Right atrium auricular region (tissue), 2 donors: ENCODE data around the gene SIK3. TPM values are rescaled to one million over a fixed set of nuclear protein-coding genes. Genes with fewer than 3 reads are reported as not detected.
"Not testable (repeated sequence)": the region's sequence is repeated elsewhere in the genome, so short reads cannot be mapped to it uniquely, and the experiment has no call there.

Experiments used
- DNase-seq: peaks from one replicate; pipeline ENCODE4 v3.0.0-alpha.2; 2019; ENCODE audit warnings: low spot score
- H3K27ac ChIP-seq, 2 donors: fragments of 200-600 bp; sonication (generic); 1 replicate in 1 of 2; 2 replicates in 1 of 2; pipeline ENCODE4 v1.5.1; 2016 to 2019
- H3K27me3 ChIP-seq, 2 donors: fragments of 200-600 bp; sonication (generic); one replicate each; pipeline versions ENCODE4 v1.5.1 to v1.6.0; 2017 to 2019
- H3K36me3 ChIP-seq: fragments of 200-600 bp; sonication (generic); one replicate; pipeline ENCODE4 v1.5.1; 2016
- H3K4me1 ChIP-seq, 2 donors: fragments of 200-600 bp; sonication (generic); one replicate each; pipeline versions ENCODE4 v1.5.1 to v1.6.0; 2017 to 2019
- H3K4me3 ChIP-seq, 2 donors: fragments of 200-600 bp; sonication (generic); 1 replicate in 1 of 2; 2 replicates in 1 of 2; pipeline ENCODE4 v1.5.1; 2017 to 2019; ENCODE audit warnings: mild to moderate bottlenecking in 1 of 2, moderate library complexity in 1 of 2
- H3K9me3 ChIP-seq, 2 donors: fragments of 200-600 bp; sonication (generic); one replicate each; pipeline ENCODE4 v1.5.1; 2019
- total RNA-seq, 2 donors: library from RNA; depleted of rRNA; stranded (reverse); fragments of >200 nt; gene quantifications; one replicate each; pipeline ENCODE4 v1.1.0, GENCODE V29; 2016
- TF ChIP-seq, protein P1 (sequence below), 2 donors: fragments of 200-600 bp; sonication (generic); IDR thresholded peaks; one replicate each; pipeline ENCODE4 v1.5.1; 2019; ENCODE audit warnings: antibody characterized with exemption in 2 of 2

Gene SIK3
- total RNA-seq, 2 donors from 2014 or later, result 27.0 to 40.1 TPM

GRCh38 chr11:117127171-117127901, 29.1 kb upstream of the SIK3 start:
- H3K36me3 ChIP-seq, result no peaks in the 10 kb centered on the region
- H3K4me1 ChIP-seq, result no peaks in the 10 kb centered on the region
- H3K27ac ChIP-seq, result no peak overlapping the region
- no peaks in the 10 kb centered on the region for H3K27me3 ChIP-seq
- no peak overlapping the region for H3K4me3 ChIP-seq
- DNase-seq, result no peak
- no peaks in the 10 kb centered on the region for H3K9me3 ChIP-seq
- TF ChIP-seq, protein P1, sequence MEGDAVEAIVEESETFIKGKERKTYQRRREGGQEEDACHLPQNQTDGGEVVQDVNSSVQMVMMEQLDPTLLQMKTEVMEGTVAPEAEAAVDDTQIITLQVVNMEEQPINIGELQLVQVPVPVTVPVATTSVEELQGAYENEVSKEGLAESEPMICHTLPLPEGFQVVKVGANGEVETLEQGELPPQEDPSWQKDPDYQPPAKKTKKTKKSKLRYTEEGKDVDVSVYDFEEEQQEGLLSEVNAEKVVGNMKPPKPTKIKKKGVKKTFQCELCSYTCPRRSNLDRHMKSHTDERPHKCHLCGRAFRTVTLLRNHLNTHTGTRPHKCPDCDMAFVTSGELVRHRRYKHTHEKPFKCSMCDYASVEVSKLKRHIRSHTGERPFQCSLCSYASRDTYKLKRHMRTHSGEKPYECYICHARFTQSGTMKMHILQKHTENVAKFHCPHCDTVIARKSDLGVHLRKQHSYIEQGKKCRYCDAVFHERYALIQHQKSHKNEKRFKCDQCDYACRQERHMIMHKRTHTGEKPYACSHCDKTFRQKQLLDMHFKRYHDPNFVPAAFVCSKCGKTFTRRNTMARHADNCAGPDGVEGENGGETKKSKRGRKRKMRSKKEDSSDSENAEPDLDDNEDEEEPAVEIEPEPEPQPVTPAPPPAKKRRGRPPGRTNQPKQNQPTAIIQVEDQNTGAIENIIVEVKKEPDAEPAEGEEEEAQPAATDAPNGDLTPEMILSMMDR (IDR thresholded peaks at IDR 0.05), result no peak

- Histone ChIP-seq H3K27me3 (no peaks in the 10 kb centered on the region), H3K4me1 (no peaks in the 10 kb centered on the region), H3K27ac (no peak overlapping the region), H3K4me3 (no peak overlapping the region), H3K9me3 (no peaks in the 10 kb centered on the region), H3K36me3 (no peaks in the 10 kb centered on the region)
- DNase-seq, result no peak
- TF ChIP-seq, protein P1 (IDR thresholded peaks at IDR 0.05), result no peak
Observed at GRCh38 chr11:117126223-117126965, 28.2 kb upstream of the SIK3 start.

DNA sequence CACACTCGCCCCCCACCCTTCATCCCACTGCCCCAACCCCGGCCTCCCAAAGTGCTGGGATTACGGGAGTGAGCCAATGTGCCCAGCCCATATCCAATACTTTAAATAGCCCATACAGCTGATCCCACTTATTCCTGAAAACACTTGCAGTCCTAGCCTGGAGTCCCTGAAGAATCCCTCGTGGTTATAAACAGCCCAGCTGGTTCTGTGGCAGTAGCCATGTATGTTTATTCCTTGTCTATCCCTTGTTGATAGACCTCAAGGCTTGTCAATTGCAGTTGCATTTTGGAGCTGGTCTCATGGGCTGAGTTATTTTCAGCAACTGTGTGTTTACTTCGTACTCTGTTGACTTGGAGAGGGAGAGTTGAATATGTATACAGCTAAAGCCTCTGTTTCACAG, 24.3 kb upstream of the SIK3 start:
- H3K27ac ChIP-seq, result no peak overlapping the region
- no peaks in the 10 kb centered on the region for H3K36me3 ChIP-seq
- TF ChIP-seq, protein P1 (IDR thresholded peaks at IDR 0.05), result no peak
- H3K4me3 ChIP-seq, result no peak overlapping the region
- no peak for DNase-seq
- H3K4me1 ChIP-seq, result no peaks in the 10 kb centered on the region
- H3K9me3 ChIP-seq, result no peaks in the 10 kb centered on the region
- H3K27me3 ChIP-seq, result no peaks in the 10 kb centered on the region

DNA sequence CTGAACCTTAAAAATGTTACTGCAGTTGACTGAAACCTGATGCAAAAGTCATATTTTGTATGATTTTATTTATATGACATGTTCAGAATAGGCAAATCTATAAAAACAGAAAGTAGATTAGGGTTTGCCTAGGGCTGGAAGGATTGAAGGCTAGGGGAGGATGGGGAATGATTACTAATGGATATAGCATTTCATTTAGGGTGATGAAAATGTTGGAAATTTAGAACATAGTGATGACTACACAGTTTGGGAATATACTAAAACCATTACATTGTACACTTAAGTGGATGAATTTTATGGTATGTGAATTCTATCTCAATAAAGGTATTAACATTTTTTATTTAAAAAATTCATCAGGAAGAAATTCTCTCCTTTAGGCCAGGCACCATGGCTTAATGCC, 22.9 kb upstream of the SIK3 start:
- no peak for DNase-seq
- no peaks in the 10 kb centered on the region for H3K27me3 ChIP-seq
- H3K9me3 ChIP-seq, result no peaks in the 10 kb centered on the region
- H3K4me3 ChIP-seq, result no peak overlapping the region
- no peaks in the 10 kb centered on the region for H3K36me3 ChIP-seq
- H3K27ac ChIP-seq, result no peak overlapping the region
- no peaks in the 10 kb centered on the region for H3K4me1 ChIP-seq
- TF ChIP-seq, protein P1 (IDR thresholded peaks at IDR 0.05), result no peak

- H3K36me3 ChIP-seq, result no peaks in the 10 kb centered on the region
- H3K27me3 ChIP-seq, result no peaks in the 10 kb centered on the region
- H3K4me1 ChIP-seq, result no peaks in the 10 kb centered on the region
- no peak overlapping the region for H3K4me3 ChIP-seq
- TF ChIP-seq, protein P1 (IDR thresholded peaks at IDR 0.05), result no peak
- no peaks in the 10 kb centered on the region for H3K9me3 ChIP-seq
- H3K27ac ChIP-seq, result no peak overlapping the region
- DNase-seq, result no peak
Observed at GRCh38 chr11:117117681-117118080, 19.5 kb upstream of the SIK3 start.

GRCh38 chr11:117112939-117113338, 14.7 kb upstream of the SIK3 start:
- H3K4me3 ChIP-seq, H3K4me1 ChIP-seq, H3K36me3 ChIP-seq, H3K27me3 ChIP-seq, H3K27ac ChIP-seq, H3K9me3 ChIP-seq, DNase-seq: not testable (repeated sequence)

- not testable (repeated sequence) for H3K4me1 ChIP-seq, H3K27ac ChIP-seq, H3K9me3 ChIP-seq
Observed at GRCh38 chr11:117112497-117112896, 14.3 kb upstream of the SIK3 start.

More at GRCh38 chr11:117112497-117112896, 14.3 kb upstream of the SIK3 start:
- H3K4me3 ChIP-seq, H3K27me3 ChIP-seq, DNase-seq, H3K36me3 ChIP-seq: not testable (repeated sequence)
